VCaP (cell line): ENCODE data around the gene MAPK14.
A peak's percentile ranks its signal among the peaks of the same experiment; 100 is the strongest.
"Not testable (repeated sequence)": the region's sequence is repeated elsewhere in the genome, so short reads cannot be mapped to it uniquely, and the experiment has no call there.

ENCODE experiments used
- H3K27ac ChIP-seq: fragments of 450-650 bp; 2 replicates; pipeline ENCODE4 v1.5.1; 2017
- TF ChIP-seq, protein P1 (sequence below): fragments of 450-650 bp; conservative IDR thresholded peaks from 2 replicates; pipeline ENCODE4 v1.5.1; 2017; ENCODE audit warnings: mild to moderate bottlenecking, moderate library complexity

Gene MAPK14

GRCh38 chr6:36079601-36080000 lies 52.0 kb downstream of the MAPK14 start:
- H3K27ac ChIP-seq: no peak overlapping the region
- TF ChIP-seq, protein P1, sequence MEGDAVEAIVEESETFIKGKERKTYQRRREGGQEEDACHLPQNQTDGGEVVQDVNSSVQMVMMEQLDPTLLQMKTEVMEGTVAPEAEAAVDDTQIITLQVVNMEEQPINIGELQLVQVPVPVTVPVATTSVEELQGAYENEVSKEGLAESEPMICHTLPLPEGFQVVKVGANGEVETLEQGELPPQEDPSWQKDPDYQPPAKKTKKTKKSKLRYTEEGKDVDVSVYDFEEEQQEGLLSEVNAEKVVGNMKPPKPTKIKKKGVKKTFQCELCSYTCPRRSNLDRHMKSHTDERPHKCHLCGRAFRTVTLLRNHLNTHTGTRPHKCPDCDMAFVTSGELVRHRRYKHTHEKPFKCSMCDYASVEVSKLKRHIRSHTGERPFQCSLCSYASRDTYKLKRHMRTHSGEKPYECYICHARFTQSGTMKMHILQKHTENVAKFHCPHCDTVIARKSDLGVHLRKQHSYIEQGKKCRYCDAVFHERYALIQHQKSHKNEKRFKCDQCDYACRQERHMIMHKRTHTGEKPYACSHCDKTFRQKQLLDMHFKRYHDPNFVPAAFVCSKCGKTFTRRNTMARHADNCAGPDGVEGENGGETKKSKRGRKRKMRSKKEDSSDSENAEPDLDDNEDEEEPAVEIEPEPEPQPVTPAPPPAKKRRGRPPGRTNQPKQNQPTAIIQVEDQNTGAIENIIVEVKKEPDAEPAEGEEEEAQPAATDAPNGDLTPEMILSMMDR: no peak

DNA sequence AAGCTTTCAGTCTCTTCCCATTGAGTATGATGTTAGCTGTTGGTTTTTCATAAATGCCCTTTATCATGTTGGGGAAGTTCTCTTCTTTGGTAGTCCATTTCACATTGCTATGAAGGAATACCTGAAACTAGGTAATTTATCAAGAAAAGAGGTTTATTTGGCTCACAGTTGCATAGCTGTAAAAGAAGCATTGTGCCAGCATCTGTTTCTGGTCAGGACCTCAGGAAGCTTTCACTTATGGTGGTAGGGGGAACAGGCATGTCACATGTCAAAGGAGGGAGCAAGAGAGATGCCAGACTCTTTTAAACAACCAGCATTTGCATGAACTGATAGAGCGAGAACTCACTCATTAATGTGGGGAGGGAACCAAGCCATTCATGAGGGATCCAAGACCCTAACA lies 54.7 kb downstream of the MAPK14 start:
- no peak overlapping the region for H3K27ac ChIP-seq
- TF ChIP-seq, protein P1: no peak

DNA sequence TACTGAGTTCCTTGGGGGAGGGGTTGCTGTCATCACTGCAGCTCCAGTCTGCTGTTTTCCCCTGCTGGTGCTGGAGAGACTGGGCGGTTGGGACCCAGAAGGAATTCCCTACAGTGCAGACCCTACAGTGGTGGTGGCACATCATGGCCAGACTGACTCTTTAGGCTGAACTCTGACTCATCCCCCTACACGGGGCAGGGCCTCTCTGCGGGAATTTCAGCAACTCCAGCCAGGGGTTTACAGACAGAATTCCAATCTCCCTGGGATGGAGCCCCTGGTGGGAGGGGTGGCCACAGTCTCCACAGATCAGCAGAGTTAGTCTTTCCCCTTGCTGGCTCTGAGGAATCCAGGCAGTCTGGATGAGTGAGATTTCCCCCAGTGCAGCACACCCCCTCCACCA lies 55.8 kb downstream of the MAPK14 start:
- H3K27ac ChIP-seq: no peak overlapping the region
- TF ChIP-seq, protein P1: no peak

DNA sequence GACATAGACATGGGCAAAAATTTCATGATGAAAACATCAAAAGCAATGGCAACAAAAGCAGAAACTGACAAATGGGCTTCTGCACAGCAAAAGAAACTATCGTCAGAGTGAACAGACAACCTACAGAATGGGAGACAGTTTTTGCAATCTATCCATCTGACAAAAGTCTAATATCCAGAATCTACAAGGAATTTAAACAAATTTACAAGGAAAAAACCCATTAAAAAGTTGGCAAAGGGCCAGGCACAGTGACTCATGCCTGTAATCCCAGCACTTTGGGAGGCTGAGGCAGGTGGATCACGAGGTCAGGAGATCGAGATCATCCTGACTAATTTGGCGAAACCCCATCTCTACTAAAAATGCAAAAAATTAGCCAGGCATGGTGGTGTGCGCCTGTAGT lies 60.6 kb downstream of the MAPK14 start:
- not testable (repeated sequence) for H3K27ac ChIP-seq

DNA sequence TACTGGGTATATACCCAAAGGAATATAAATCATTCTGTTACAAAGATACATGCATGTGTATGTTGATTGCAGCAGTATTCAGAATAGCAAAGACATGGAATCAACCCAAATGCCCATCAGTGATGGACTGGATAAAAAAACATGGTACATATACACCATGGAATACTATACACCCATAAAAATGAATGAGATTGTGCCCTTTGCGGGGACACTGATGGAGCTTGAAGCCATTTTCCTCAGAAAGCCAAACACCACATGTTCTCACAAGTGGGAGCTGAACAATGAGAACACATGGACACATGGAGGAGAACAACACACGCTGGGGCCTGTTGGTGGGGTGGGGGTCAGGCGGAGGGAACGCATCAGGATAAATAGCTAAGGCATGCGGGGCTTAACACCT lies 61.4 kb downstream of the MAPK14 start:
- H3K27ac ChIP-seq: no peak overlapping the region
- TF ChIP-seq, protein P1: no peak

DNA sequence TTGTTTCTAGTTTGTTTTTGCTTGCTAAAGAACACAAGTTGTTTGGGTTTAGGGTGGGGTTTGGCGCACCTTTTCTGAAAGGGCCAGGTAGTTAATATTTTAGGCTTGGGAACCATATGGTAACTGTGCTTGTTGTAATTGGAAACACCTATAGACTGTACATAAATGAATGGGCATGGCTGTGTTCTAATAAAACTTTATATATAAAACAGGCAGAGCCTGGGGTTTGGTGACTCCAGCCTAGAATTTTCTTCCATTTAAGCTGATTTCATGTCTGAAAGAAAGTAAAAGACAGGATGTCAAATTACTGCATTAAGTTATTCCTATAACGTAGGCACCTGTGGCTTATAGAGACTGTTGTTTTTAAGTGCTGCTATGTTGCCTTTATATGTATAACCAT lies 66.6 kb downstream of the MAPK14 start:
- TF ChIP-seq, protein P1: no peak

GRCh38 chr6:36094753-36095496 lies 67.3 kb downstream of the MAPK14 start:
- TF ChIP-seq, protein P1: peak; percentile 94
- H3K27ac ChIP-seq: peak overlapping the region; percentile 18; the same call in 1 of the 2 replicates

More for the DNA sequence above, 66.6 kb downstream of the MAPK14 start:
- peak overlapping the region; percentile 18; the same call in 1 of the 2 replicates for H3K27ac ChIP-seq
